ENCODE data around the gene ITGB1BP1.

Gene ITGB1BP1

DNA sequence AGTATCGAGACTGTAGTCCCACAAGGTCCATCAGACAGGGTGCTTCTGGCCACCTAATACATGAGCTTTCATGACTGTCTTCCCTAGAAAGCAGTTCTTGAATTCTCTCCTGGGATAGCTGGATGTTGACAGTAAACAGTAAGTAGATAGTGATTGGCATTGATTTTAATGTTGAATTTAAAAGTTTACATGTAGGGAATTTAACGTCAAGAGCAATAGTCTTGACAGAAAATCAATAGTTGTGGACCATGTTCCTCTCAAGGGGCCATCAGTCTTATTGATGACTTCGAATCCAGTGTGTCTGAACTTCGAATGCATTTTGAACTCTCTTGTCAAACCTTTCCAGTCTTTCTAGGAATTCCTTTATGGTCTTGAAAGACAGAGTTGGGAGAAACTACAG lies 63.9 kb downstream of the ITGB1BP1 start:
- CTCF ChIA-PET = no interaction called here
- WGBS (ENCODE audit: insufficient coverage) = 100% methylated on average over 4 of the region's 4 CpGs
- no peaks in the 10 kb centered on the region for H3K9me3 ChIP-seq (ENCODE audit: control extremely low read depth in 1 of 5, control insufficient read depth in 4 of 5, insufficient read depth in 2 of 5, low read depth in 1 of 5, low read length in 4 of 5)

DNA sequence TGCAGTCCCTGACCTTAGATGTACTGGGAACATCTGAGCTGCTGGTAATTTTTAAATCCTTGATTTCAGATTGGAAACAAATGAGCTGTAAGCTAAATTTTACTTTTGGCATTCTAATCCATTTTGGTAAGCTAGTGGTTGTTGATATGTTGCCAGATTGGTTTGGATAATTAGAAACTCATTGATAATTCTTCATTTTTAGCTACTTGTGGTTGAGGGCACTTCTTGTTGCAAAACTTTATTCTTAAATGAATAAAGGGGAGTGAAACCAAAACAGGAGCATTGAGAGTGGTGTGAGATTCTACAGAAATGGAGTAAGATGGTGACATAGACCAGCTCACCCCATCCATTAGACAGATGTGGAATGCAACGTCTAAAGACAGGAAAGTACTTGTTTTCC lies 64.5 kb downstream of the ITGB1BP1 start:
- ChIA-PET CTCF (no interaction called here), POLR2A (no interaction called here)
- no peaks in the 10 kb centered on the region for H3K27me3 ChIP-seq (replicated peaks in 2 of 5; ENCODE audit: control insufficient read depth in 4 of 5, insufficient read depth in 5 of 5, low read length in 4 of 5)
- no peak overlapping the region for H3K4me3 ChIP-seq (ENCODE audit: control insufficient read depth in 1 of 7, extremely low read depth in 1 of 7, insufficient read depth in 4 of 7, low read depth in 2 of 7, low read length in 6 of 7)
- no peak overlapping the region for H3K27ac ChIP-seq (ENCODE audit: insufficient read depth in 1 of 2, low read depth in 1 of 2, low read length in 2 of 2, poor library complexity in 1 of 2, severe bottlenecking in 2 of 2)
- no peaks in the 10 kb centered on the region for H3K9me3 ChIP-seq (ENCODE audit: control extremely low read depth in 1 of 5, control insufficient read depth in 4 of 5, insufficient read depth in 2 of 5, low read depth in 1 of 5, low read length in 4 of 5)
- DNase-seq = no peak
- H3K36me3 ChIP-seq (ENCODE audit: control insufficient read depth in 4 of 4, insufficient read depth in 4 of 4, low read length in 3 of 4) = peaks cover 0 to 9% (median 3%) of the 10 kb centered on the region in 4 experiments
- 100% methylated on average over 1 of the region's 1 CpG for WGBS (ENCODE audit: insufficient coverage)
- no peaks in the 10 kb centered on the region for H3K4me1 ChIP-seq (ENCODE audit: control extremely low read depth in 1 of 4, control insufficient read depth in 4 of 4, insufficient read depth in 4 of 4, low read length in 3 of 4)

More for the DNA sequence above, 63.9 kb downstream of the ITGB1BP1 start:
- H3K36me3 ChIP-seq (ENCODE audit: control insufficient read depth in 4 of 4, insufficient read depth in 4 of 4, low read length in 3 of 4) = peaks cover 0 to 6% (median 3%) of the 10 kb centered on the region in 4 experiments
- no peak overlapping the region for H3K4me3 ChIP-seq (ENCODE audit: control insufficient read depth in 1 of 7, extremely low read depth in 1 of 7, insufficient read depth in 4 of 7, low read depth in 2 of 7, low read length in 6 of 7)
- H3K27me3 ChIP-seq (replicated peaks in 2 of 5; ENCODE audit: control insufficient read depth in 4 of 5, insufficient read depth in 5 of 5, low read length in 4 of 5) = no peaks in the 10 kb centered on the region
- DNase-seq = no peak
- H3K27ac ChIP-seq (ENCODE audit: insufficient read depth in 1 of 2, low read depth in 1 of 2, low read length in 2 of 2, poor library complexity in 1 of 2, severe bottlenecking in 2 of 2) = no peak overlapping the region
- no peaks in the 10 kb centered on the region for H3K4me1 ChIP-seq (ENCODE audit: control extremely low read depth in 1 of 4, control insufficient read depth in 4 of 4, insufficient read depth in 4 of 4, low read length in 3 of 4)
- POLR2A ChIA-PET = no interaction called here

DNA sequence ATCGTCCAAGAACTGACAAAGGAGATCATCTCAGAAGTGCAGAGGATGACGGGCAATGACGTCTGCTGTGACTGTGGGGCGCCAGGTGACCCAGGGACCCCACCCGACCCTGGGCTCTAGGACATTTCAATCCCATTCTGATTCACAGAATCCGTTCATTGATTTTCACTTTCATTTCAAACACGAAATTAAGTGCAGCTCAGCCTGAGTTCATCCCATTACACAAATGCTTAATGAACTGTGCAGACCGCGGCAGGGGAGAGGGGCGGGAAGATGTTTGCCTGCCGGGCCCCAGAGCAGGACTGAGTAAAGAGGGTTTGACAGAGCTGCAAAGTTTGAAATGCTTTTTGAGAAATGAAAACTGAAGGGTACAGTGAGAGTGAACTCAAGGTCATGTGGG lies 67.1 kb downstream of the ITGB1BP1 start:
- H3K27me3 ChIP-seq (replicated peaks in 2 of 5; ENCODE audit: control insufficient read depth in 4 of 5, insufficient read depth in 5 of 5, low read length in 4 of 5) = no peaks in the 10 kb centered on the region
- CTCF ChIA-PET = interaction anchor here (1.0 to 2.4 kb wide), 3 partner anchors 10 to 21 kb away, joined by 3 to 8 read pairs (median 6); no protein-coding TSS in a partner anchor
- WGBS (ENCODE audit: insufficient coverage) = 96% methylated on average over 11 of the region's 11 CpGs
- POLR2A ChIA-PET = interaction anchor here (0.5 to 0.9 kb wide), 2 partner anchors 30 to 186 kb away, joined by 3 read pairs; no protein-coding TSS in a partner anchor
- peaks cover 0 to 14% (median 2%) of the 10 kb centered on the region in 4 experiments for H3K36me3 ChIP-seq (ENCODE audit: control insufficient read depth in 4 of 4, insufficient read depth in 4 of 4, low read length in 3 of 4)
- H3K4me3 ChIP-seq (ENCODE audit: control insufficient read depth in 1 of 7, extremely low read depth in 1 of 7, insufficient read depth in 4 of 7, low read depth in 2 of 7, low read length in 6 of 7) = no peak overlapping the region
- H3K27ac ChIP-seq (ENCODE audit: insufficient read depth in 1 of 2, low read depth in 1 of 2, low read length in 2 of 2, poor library complexity in 1 of 2, severe bottlenecking in 2 of 2) = no peak overlapping the region
- no peaks in the 10 kb centered on the region for H3K9me3 ChIP-seq (ENCODE audit: control extremely low read depth in 1 of 5, control insufficient read depth in 4 of 5, insufficient read depth in 2 of 5, low read depth in 1 of 5, low read length in 4 of 5)
- no peaks in the 10 kb centered on the region for H3K4me1 ChIP-seq (ENCODE audit: control extremely low read depth in 1 of 4, control insufficient read depth in 4 of 4, insufficient read depth in 4 of 4, low read length in 3 of 4)
- DNase-seq = no peak

DNA sequence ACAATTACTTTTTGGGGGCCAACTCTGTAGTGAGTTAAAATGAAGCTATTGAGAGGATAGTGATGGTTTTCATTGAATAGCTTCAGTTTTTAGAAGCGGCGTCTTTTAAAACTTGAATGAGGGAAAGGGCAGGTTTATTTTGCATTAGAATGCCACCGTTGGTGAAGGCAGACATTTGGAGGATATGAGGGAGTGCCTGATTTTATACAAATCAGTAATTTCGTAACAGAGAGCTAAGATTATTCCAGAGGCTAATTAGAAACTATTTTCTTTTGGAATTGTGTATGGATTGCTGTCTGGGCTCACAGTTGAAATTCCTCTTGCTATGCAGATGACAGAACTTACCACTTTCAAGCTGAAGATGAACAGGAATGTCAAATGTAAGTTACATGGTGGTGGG lies 67.6 kb downstream of the ITGB1BP1 start:
- no peak overlapping the region for H3K27ac ChIP-seq (ENCODE audit: insufficient read depth in 1 of 2, low read depth in 1 of 2, low read length in 2 of 2, poor library complexity in 1 of 2, severe bottlenecking in 2 of 2)
- no peak for DNase-seq
- WGBS (ENCODE audit: insufficient coverage) = 100% methylated on average over 3 of the region's 4 CpGs
- no peak overlapping the region for H3K4me3 ChIP-seq (ENCODE audit: control insufficient read depth in 1 of 7, extremely low read depth in 1 of 7, insufficient read depth in 4 of 7, low read depth in 2 of 7, low read length in 6 of 7)
- H3K36me3 ChIP-seq (ENCODE audit: control insufficient read depth in 4 of 4, insufficient read depth in 4 of 4, low read length in 3 of 4) = peaks cover 0 to 15% (median 2%) of the 10 kb centered on the region in 4 experiments
- ChIA-PET CTCF (interaction anchor here (1.0 to 2.4 kb wide), 3 partner anchors 10 to 21 kb away, joined by 3 to 8 read pairs (median 6); no protein-coding TSS in a partner anchor), POLR2A (no interaction called here)
- H3K4me1 ChIP-seq (ENCODE audit: control extremely low read depth in 1 of 4, control insufficient read depth in 4 of 4, insufficient read depth in 4 of 4, low read length in 3 of 4) = no peaks in the 10 kb centered on the region
- no peaks in the 10 kb centered on the region for H3K27me3 ChIP-seq (replicated peaks in 2 of 5; ENCODE audit: control insufficient read depth in 4 of 5, insufficient read depth in 5 of 5, low read length in 4 of 5)
- H3K9me3 ChIP-seq (ENCODE audit: control extremely low read depth in 1 of 5, control insufficient read depth in 4 of 5, insufficient read depth in 2 of 5, low read depth in 1 of 5, low read length in 4 of 5) = no peaks in the 10 kb centered on the region

DNA sequence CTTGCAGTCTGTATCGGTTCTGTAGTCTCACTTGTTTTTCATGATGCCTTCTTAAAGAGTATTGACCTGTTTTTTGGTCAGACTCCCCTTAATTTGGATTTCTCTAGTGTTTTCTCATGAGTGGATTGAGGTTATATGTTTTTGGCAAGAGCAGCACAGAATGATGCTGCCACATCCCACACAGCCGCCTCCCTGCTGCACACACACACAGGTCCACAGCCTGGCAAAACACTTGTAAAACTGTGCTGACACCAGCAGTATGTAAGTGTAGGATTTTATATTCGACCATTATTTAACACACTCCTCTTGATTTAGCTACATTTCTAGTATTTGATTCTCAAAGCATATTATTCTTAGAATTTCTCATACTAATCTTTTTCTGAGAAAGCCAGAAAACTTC lies 68.1 kb downstream of the ITGB1BP1 start:
- Histone ChIP-seq H3K36me3 (ENCODE audit: control insufficient read depth in 4 of 4, insufficient read depth in 4 of 4, low read length in 3 of 4) (peaks cover 0 to 18% (median 2%) of the 10 kb centered on the region in 4 experiments), H3K27ac (ENCODE audit: insufficient read depth in 1 of 2, low read depth in 1 of 2, low read length in 2 of 2, poor library complexity in 1 of 2, severe bottlenecking in 2 of 2) (no peak overlapping the region), H3K9me3 (ENCODE audit: control extremely low read depth in 1 of 5, control insufficient read depth in 4 of 5, insufficient read depth in 2 of 5, low read depth in 1 of 5, low read length in 4 of 5) (no peaks in the 10 kb centered on the region), H3K4me3 (ENCODE audit: control insufficient read depth in 1 of 7, extremely low read depth in 1 of 7, insufficient read depth in 4 of 7, low read depth in 2 of 7, low read length in 6 of 7) (no peak overlapping the region), H3K27me3 (replicated peaks in 2 of 5; ENCODE audit: control insufficient read depth in 4 of 5, insufficient read depth in 5 of 5, low read length in 4 of 5) (no peaks in the 10 kb centered on the region), H3K4me1 (ENCODE audit: control extremely low read depth in 1 of 4, control insufficient read depth in 4 of 4, insufficient read depth in 4 of 4, low read length in 3 of 4) (no peaks in the 10 kb centered on the region)
- POLR2A ChIA-PET = no interaction called here
- no peak for DNase-seq
- CTCF ChIA-PET = interaction anchor here (1.0 to 2.4 kb wide), 3 partner anchors 11 to 20 kb away, joined by 3 to 8 read pairs (median 6); no protein-coding TSS in a partner anchor
- WGBS (ENCODE audit: insufficient coverage) = 100% methylated on average over 1 of the region's 3 CpGs

DNA sequence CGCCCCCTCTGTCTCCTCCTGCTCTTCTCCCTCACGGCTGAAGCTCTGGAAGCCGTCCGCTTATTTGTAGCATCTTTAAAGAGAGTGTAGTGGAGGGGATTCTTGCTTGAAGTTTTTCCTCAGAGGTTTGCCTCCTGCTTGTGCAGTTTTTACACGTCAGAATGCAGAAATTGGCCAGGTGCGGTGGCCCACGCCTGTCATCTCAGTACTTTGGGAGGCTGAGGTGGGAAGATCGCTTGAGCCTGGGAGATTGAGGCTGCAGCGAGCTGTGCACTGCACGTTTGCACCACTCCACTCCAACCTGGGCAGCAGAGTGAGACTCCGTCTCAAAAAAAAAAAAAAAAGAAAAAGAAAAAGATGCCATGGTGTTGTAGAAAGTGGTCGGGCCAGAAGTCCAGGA lies 69.0 kb downstream of the ITGB1BP1 start:
- no peak overlapping the region for H3K4me3 ChIP-seq (ENCODE audit: control insufficient read depth in 1 of 7, extremely low read depth in 1 of 7, insufficient read depth in 4 of 7, low read depth in 2 of 7, low read length in 6 of 7)
- no peaks in the 10 kb centered on the region for H3K4me1 ChIP-seq (ENCODE audit: control extremely low read depth in 1 of 4, control insufficient read depth in 4 of 4, insufficient read depth in 4 of 4, low read length in 3 of 4)
- no peaks in the 10 kb centered on the region for H3K27me3 ChIP-seq (replicated peaks in 2 of 5; ENCODE audit: control insufficient read depth in 4 of 5, insufficient read depth in 5 of 5, low read length in 4 of 5)
- WGBS (ENCODE audit: insufficient coverage) = 96% methylated on average over 8 of the region's 12 CpGs
- H3K27ac ChIP-seq (ENCODE audit: insufficient read depth in 1 of 2, low read depth in 1 of 2, low read length in 2 of 2, poor library complexity in 1 of 2, severe bottlenecking in 2 of 2) = no peak overlapping the region
- DNase-seq = no peak
- POLR2A ChIA-PET = no interaction called here
- peaks cover 0 to 21% (median 2%) of the 10 kb centered on the region in 4 experiments for H3K36me3 ChIP-seq (ENCODE audit: control insufficient read depth in 4 of 4, insufficient read depth in 4 of 4, low read length in 3 of 4)
- CTCF ChIA-PET = no interaction called here
- no peaks in the 10 kb centered on the region for H3K9me3 ChIP-seq (ENCODE audit: control extremely low read depth in 1 of 5, control insufficient read depth in 4 of 5, insufficient read depth in 2 of 5, low read depth in 1 of 5, low read length in 4 of 5)
